CD4-positive, alpha-beta T cell treated with Interleukin-17A for 4 hours (primary cell): Measurements from ENCODE around the gene KRT84.
A peak's percentile ranks its signal among the peaks of the same experiment; 100 is the strongest.
"Not testable (repeated sequence)": the region's sequence is repeated elsewhere in the genome, so short reads cannot be mapped to it uniquely, and the experiment has no call there.

Source experiments
- DNase-seq: peaks from one replicate; pipeline ENCODE4 v3.0.0-alpha.2; 2020; ENCODE audit warnings: mixed read lengths

The KRT84 gene

GRCh38 chr12:52410589-52411248 is 25.3 kb upstream of the KRT84 start:
- not testable (repeated sequence) for DNase-seq

GRCh38 chr12:52407918-52408317 is 22.5 kb upstream of the KRT84 start:
- DNase-seq: no peak

- no peak for DNase-seq
These were observed 20.5 kb upstream of the KRT84 start, which contains the start of gene KRT82 for GRCh38 chr12:52405922-52406385. Gene KRT82, minus strand, starts transcription at chr12:52406335. Its CDS starts 58 bp downstream, at chr12:52406277.

- DNase-seq: no peak
These were observed 19.5 kb upstream of the KRT84 start for GRCh38 chr12:52404951-52405350.

- no peak for DNase-seq
These were observed 18.1 kb upstream of the KRT84 start for GRCh38 chr12:52403561-52403960.

GRCh38 chr12:52402873-52403540 is 17.6 kb upstream of the KRT84 start:
- no peak for DNase-seq

DNA sequence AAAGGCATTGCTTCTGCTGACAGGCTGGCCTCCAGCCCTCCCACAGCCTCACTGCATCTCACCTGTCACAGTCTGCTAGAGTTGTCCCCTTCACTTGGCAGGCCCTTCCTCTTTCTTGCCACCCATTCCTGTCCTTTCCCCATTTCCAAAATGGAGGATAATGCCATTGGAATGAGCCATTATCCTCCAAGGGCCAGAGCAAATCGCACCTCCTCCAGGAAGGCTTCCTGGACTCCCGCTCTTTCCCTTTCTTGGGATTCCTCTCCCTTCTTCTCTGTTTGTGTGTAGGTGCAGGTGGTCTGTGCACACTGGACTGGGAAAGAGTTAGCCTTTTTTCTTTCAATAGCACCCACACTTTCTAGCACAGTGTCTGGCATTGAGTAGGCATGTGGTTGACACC is 16.9 kb upstream of the KRT84 start:
- no peak for DNase-seq

GRCh38 chr12:52401926-52402325 is 16.5 kb upstream of the KRT84 start:
- no peak for DNase-seq

GRCh38 chr12:52401526-52401925 is 16.1 kb upstream of the KRT84 start:
- DNase-seq: no peak

GRCh38 chr12:52400906-52401305 is 15.5 kb upstream of the KRT84 start:
- no peak for DNase-seq

- no peak for DNase-seq
These were observed 14.3 kb upstream of the KRT84 start for GRCh38 chr12:52399756-52400155.

- no peak for DNase-seq
These were observed 12.7 kb upstream of the KRT84 start for GRCh38 chr12:52398176-52398575.

DNA sequence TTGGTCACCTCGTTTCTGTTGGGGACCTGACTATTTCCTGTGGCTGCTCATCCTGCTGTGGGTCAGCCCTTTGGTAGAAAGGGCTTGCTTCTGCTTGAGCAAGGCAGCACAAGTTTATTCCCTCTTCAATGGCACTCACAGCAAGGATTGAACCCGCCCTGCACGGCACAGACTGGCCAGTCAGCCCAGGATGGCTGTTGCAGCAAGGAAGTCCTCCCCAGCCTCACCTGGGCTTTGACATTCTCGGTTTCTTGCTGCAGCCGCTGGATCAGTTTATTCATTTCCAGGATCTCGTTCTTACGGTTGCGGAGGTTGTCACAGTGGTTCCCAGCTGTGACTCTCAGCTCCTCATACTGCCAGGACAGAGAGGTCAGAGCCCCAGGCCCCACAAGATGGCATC is 11.2 kb upstream of the KRT84 start:
- DNase-seq: no peak

- peak; percentile 14 for DNase-seq
These were observed 10.4 kb upstream of the KRT84 start for GRCh38 chr12:52395761-52396434.

GRCh38 chr12:52394836-52395405 is 9.5 kb upstream of the KRT84 start:
- no peak for DNase-seq

- DNase-seq: no peak
These were observed 7.1 kb upstream of the KRT84 start for GRCh38 chr12:52392465-52393007.

DNA sequence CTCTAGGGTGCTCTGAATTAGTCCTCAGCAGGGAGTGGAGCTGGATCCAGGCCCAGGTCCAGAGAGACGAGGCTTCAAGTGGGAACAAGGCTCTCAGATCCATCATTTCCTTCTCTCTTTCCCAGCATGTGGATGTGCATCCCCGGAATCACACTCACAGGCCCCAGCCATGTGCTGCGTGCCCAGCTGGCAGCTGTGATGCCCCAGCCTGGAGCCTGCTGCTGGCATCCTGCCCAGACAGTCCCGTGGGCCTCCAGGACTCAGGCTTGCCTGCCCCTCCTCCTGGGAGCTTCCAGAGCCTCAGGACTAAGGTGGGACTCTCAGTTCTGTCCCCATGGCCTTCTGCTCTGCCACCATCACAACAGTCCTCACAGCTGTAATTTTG is 6.2 kb upstream of the KRT84 start:
- DNase-seq: no peak

- DNase-seq: peak; percentile 12
These were observed 5.5 kb upstream of the KRT84 start for GRCh38 chr12:52390739-52391617.

DNA sequence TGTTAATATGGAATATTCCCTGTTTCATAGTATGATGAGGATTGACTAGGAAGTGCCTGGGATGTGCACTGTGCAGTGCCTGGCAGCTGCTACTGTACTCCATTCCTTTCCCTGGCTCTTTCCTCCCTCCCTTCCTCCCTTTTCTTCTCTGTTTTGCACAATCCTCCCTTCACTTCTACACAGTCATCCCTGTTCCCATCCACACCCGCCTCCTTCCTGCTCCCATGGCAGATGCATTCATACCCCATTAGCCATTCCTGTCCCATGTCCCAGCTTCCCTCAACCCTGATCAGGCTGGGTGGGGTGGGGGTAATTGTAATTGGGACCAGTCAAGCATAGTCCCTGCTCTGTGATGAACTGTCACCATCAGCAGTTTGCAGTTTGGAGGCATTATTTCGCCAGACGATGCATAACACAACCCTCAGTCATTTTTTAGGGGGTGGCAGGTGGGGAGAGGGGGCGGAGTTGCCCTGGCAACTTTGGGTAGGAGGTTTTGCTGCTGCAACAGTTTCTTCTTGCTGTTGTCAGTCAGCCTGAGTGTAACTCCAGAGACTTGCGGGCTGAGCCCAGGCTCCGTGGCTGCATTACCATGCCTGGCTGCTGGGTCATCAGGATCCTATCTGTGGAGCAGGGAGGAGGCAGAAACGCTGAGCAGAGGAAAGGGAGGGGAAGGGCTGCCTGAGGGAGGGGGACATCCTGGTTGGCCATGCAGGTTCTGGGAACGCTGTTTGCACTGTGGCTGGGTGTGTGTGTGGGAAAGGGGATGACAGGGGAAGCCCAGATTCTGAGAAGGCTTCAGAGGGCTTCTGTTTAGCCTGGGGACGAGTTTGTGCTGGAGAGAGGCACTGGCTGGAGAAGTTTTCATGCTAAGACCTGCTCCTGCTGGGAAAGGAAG is 4.1 kb upstream of the KRT84 start:
- DNase-seq: no peak

GRCh38 chr12:52387859-52388258 is 2.4 kb upstream of the KRT84 start:
- DNase-seq: no peak

DNA sequence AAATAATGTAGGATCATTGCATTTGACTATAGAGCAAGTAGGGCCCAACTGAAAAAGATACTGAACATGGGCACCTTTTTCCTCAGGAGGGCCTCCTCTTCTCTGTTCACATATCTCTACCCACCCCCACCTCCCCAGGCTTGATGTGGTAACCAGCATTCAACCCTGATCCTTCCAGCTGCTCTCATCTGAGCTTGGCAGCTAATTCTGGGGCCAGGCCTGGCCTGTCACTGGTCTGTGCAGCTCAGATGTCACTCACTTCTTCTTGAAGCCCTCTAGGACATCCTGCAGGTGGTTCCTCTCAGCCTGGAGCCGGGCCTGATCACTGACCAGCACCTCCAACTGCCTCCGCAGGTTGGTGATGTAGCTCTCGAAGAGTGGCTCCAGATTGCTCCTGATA is 2.1 kb downstream of the KRT84 start:
- DNase-seq: no peak
